DMS114 treated with DMSO at 0.1 percent for 48 hours (cell line): ENCODE measurements around the gene PLA1A.

ENCODE experiments used
- DNase-seq: peaks from one replicate; lab custom pipeline; 2025; ENCODE audit not compliant: unreplicated experiment; lab: John Stamatoyannopoulos, UW

PLA1A gene

DNA sequence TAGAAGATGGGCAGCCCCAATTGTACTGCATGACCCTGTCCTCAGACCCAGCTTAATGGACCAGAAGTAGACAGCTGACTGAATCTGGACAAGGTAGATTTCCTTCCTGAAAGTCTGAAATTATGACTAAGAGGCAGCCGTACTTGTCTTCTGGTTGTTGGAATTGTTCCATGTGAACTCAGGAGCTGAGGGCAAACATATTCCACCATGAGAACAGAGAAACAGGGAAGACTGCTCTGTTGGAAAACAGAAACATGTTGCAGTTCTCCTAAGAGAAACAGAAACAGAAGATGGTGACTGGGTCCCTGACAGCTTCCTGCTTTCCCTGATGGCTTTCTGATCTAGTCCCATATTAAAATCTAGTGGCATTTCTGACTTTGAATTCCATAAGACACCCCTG, 38.6 kb downstream of the PLA1A start:
- no peak for DNase-seq

DNA sequence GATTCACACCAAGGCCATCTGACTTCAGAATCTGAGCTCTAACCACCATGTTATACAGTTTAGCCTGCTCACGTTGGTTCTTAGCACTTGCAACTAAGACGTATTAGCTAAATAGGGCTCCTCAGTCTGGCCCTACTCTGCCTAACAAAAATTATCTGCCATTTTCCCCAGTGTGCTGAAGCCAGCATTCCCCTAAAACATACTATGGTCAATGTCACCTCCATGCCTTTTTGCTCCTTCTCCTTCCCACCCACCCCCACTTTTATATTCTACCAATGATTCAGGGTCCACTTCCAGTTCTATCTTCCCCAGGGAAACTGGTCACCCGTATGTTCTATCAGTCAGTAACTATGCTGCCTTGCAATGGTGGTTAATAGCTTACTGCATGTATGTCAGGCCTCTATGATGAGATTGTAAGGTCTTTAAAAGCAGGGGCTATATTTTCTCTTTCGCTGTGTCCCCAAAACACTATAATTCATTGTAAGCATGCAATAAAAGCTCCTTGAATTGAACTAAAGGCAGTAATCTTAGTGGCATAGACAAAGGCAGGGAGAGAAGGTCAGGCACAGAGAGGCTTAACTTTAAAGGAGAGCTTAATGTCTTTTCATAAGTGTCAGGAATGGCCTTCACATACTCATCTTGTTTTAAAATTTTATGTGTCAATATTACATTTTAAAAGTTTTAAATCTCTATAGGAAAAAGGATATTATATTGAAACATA, 39.4 kb downstream of the PLA1A start:
- DNase-seq = no peak

DNA sequence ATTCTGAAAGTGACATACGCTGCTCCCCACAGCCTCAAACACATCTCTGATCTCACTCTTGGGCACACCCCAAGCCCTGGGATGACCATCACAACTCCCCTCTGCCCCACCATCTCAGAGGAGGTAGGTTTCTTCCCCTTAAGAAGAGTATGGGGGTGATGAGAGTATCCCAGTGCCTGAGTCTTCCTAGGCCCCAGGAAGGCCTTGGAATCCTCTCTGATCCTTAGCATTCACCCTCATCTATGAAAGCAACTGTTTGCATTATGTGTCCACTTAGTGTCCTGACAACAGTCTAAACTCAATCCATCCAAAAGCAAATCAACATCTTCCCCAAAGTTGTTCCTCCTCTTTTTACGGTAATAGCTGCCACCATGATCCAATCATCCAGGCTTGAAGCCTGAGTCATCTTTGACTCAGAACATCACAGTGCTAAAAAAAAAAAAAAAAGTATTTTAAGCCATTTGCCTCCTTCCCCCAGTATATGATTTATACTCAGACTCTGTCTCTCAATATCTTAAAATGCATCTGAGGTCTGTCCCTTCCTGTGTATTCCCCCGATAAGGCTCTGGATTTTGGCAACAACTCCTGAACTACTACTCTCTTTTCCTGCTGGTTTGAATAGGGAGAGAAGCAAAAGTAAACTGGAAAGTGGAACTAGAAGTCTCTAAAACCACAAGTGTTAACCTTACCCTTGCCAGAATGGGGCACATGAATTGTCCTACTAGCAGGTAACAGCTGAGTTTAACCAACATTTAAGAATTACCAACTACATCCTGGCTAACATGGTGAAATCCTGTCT, 40.2 kb downstream of the PLA1A start:
- DNase-seq = no peak

DNA sequence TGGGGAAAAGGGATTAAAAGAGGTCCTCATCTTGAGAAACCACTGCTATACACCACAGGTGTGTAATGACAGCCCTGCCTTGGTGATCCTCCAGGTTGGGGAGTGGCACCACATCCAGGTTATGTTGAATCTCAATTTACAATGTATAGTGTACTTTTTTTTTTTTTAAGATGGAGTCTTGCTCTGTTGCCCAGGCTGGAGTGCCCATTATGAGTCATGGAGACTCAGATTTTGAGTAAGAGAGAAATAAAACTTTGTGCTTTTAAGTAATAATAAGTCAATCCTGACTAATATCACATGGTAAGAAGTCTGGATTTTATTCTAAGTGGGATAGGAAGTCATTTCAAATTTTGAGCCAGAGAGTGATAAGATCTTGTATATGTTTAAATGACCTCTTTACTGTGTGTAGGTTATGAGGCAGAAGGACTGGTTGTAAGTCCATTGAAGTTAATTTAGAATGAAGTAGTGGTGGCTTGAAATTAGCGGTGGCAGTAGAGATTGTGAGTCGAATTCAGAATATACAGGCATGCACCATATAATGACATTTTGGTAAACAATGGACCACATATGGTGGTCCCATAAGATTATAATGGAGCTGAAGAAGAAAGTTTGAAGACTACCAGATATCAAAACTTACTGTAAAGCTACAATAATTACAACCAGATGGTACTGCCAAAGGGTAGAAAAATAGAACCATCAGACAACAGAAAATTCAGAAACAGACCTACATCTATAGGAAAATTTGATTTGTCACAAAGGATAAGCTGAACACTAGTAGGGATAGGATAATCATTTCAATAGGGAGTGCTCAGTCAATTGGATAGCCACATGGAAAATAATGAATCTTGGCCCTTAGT, 42.0 kb downstream of the PLA1A start:
- no peak for DNase-seq

DNA sequence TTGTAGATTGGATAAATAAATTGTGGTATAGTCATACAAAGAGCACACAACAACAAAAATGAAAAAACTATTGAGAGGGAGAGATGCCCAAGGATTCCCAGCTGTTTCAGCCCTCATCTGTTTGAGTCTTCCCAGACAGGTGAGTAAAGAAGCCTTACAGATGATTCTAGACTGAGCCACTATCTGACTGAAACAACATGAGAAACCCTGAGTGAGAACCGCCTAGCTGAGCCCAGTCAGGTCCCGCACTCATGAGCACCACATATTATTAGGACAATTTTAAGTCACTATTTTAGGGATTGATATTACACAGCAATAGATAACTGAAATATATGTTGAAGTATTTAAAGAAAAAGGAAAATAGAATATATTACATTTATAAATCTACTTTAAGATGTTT, 43.7 kb downstream of the PLA1A start:
- no peak for DNase-seq

DNA sequence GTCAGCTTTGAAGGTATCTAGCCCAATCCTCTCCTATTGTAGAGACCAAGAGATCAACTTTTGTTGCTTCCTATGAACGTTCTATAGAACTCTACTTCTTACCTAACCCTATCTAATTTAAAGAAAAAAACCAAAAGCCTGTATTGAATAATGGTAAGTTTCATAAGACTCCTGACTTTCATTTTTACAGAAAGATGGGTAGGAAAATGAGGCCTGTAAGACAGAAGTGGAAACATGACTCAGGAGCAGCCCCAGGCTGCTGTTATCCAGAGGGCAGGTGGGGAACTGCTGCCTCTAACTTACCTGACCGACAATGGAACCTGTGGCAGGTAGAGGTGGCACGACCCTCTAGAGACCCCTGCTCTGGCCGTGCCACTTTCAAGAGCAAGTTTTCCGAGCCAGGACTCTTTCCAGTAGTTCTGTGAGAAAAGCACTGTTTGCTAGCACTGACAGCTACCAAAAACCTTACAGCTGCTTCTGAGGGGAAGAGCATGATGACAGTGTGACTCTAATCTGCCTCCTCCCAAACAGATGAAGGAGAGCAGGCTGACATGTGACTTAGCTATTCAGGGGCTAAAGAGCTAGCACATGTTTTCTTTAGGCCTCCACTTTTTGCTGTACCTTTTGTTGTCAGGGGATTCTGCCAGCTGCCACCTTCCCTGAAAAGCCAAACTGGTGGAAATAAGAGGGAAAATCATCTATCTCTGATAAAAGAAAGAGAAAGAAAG, 45.2 kb downstream of the PLA1A start:
- DNase-seq = no peak

DNA sequence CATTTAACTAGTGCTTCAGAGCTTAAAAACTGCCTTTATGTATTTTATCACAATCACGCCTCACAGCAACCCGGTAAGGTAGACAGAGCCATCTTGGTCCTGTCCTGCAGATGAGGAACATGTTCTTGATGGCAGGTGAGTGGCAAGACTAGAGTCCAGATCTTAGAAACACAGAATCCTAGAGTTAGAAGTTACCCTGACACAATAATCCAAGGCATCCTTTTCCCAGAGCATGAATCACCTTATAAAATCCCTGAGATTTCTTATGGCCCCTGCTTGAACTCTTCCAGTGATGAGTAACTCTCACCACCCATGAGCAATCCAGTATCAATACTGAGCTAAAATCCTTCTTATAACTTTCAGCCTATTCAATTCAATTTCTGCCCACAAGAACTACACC, 45.8 kb downstream of the PLA1A start:
- DNase-seq = no peak

DNA sequence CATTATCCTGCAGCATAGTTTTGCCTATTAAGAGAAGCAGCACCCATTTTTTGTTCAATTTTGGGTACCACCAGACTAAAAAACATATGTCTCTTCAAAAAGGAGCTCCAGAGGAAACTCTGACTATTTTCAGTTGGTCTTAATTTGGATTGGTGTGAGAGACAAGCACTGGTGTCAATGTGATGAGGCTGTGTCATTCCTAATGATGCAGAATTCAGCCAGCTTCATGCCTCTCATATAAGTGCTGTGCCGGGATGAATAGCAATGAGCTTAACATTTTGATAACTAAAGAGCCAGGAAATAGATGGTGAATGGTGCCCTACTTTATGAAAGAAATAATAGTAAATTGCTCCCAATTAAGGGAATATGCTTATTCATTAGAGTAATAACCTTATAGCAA, 46.8 kb downstream of the PLA1A start:
- no peak for DNase-seq

DNA sequence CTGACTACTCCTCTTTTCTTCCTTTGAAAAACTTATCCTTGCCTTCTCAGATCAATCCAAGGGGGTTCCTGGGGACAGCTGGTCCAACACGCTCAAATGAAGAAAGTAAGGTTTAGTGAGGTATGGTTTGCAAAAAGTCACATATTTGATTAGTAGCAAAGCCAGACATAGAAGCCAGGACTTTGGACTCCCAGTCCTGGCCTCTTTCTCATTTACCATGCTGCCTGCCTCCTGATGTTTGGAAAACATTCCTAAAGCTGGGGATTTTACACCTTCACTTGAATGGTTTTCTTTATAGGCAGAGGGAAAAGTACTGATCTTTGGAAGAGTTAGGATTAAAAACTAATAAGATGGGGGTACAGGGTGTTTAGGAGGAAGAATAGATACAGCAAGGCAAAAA, 48.1 kb downstream of the PLA1A start:
- no peak for DNase-seq

DNA sequence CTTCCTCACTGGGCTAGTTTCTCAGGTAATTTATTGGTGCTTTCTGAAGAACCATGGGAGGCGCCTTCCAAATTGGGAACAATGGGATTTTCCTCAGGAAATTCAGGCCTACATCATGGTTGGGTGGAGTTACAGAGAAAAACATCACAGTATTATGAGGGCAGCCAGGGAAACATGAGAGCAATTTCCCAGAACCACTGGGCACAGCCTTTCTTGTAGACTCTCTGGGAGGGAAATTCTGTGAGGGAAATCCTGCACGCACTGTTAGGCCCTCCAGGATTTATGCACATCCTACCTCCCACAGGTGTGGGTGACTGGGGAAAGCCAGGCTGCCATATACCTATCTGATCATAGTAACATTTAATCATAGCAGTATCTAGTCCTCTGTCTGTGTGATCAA, 49.5 kb downstream of the PLA1A start:
- DNase-seq = no peak

DNA sequence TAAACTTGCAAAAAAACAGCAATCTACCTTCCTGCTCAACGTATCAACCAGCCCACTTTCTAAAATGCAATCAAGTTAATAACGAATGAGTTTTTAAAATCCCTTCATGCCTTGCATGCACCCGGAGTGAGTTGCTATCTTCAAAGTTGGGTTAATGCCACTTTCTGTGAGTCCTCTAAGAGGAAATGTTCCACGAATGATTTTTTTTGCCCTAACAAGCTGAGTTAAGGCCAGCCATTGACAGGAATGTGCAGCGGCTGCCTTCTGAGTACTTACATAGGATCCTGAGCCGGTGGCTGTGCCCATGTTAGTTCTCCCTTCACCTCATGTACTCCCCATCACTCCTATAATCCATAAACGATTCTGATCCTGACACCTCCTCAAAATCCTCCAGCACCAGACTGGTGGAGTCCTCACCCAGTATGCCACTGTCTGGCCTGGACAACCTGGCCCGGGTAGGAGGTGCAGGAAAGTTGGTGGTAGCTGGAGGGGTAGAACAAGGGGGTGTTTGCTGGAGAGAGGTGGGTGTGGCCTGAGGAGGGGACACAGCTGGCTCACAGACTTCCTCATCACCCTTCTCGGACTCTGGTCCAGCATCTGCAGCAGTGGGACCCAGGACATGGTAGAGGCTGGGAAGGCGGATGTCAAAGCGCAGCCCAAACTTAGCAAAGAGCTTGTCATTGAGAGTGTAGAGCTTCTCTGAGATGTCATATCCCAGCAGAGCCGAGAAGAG, 50.3 kb downstream of the PLA1A start:
- no peak for DNase-seq

DNA sequence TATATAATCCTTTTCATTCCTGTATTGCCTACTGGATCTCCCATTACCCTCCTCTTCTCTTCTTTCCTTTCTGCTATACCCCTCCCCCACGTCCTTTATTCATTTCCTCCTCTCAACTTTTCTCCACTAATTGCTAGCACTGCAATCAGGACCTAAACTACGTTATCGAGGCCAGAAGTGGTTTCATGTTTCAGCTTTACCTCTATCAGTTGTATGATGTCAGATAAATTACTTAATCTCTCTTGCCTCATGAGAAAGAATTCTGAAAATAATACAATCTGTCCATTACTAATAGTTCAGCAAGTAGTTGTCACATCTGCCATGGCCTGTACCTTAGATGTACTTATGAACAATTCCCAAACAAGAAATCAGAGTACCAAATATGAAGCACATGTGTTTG, 52.1 kb downstream of the PLA1A start:
- DNase-seq = no peak

DNA sequence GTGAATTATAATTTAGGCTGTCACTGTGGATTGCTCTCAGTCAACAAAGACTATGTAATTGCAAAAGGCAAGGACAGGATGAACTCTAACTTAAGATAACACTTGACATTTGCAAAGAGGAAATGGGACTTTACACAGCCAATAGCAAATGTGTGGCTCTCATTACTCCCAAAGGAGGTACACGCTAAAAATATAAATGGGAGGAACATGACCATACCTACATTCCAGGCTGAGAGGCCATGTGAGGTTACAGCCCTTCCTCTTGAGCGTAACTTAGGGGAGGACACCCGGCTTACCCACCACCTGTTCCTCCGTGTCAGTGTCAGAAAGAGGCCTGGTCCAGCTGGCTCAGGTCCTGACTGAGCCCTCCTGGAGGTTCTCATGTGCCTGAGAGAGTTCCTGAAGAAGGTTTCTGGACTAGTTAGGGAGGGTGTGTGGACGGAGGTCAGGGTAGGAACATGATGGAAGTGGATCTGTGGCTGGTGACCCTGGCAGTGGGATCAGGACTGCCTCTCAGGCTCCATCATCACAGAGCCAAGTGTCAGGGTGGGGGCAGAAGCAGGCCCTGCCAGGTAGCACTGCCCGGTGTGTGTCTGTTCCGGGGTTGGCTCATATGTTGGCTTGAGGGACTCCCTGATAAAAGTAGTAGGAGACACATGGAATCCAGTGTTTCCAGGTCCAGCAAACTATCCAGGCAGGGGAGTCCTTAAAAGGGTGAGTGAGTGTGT, 54.8 kb downstream of the PLA1A start:
- DNase-seq = no peak

DNA sequence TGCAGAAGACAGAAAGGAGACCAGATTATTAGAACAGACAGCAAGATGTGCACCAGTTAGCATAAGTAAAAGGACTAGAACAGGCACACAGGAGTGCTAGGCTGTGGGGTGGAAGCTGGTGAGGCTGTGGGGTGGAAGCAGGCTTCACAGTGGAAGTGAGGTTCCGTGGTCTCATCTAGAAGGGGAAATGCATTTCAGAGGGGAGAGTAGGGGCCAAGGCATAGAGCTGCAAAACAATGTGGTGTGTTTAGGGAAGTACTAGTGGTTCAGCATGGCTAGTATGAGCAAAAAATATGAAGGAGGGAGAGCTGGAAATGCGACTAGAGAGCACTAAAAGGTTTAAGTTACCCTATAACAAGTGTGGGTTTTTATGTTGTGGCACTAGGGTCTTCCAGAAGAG, 56.2 kb downstream of the PLA1A start:
- no peak for DNase-seq

DNA sequence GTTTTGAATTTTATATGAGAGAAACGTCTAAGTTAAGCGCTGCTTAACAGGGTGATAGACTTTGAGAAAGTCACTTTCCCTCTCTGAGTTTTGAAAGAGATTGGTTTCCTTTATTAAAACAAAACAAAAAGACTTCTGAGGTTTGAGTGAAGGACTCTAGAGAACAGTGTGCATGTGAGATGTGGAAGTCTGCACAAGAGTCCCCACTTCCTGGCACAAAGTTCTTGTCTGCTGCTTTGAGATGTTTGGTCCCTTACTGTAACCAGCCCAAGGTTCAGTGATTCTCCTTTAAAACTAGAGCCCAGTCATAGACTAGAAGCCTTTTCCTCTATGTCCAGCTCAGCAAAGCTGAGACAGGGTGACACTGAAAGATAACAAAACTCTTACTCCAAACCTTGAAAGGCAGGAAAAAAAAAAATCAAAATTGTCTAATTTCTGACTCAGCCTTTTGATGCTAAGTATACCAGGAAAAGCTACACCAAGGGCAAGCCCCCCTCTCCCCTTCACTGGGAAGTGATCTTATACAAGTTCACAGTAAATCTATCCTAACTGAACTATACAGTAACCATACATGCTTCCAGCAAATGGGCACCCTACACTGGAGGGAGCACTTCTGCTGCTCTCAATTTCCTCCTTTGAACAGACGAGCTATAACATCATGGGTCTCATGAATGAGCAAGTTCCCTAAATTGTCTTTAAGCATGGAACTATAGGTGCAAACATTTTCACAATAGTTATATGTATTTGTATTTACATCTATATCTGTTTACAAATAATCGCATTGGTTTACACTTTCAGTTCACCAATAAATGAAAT, 60.4 kb downstream of the PLA1A start:
- no peak for DNase-seq

DNA sequence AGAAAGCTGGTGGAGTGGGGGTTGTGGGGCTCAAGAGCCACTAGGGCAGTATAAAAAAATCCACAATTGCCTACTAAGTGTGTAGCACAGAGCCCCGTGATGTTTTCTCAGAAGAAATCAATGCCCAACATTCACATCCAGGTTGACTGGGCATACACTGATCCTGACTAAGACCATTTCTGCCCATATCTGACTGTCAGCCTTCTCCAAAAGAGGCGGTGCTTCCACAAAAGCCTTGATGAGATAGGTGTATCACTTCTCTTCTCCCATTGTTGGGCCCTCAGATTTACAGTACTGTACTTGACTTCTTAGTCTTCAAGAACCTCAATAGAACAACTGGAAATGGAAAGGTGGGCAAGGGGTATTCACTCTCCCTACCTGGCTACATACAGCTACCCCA, 61.3 kb downstream of the PLA1A start:
- no peak for DNase-seq

DNA sequence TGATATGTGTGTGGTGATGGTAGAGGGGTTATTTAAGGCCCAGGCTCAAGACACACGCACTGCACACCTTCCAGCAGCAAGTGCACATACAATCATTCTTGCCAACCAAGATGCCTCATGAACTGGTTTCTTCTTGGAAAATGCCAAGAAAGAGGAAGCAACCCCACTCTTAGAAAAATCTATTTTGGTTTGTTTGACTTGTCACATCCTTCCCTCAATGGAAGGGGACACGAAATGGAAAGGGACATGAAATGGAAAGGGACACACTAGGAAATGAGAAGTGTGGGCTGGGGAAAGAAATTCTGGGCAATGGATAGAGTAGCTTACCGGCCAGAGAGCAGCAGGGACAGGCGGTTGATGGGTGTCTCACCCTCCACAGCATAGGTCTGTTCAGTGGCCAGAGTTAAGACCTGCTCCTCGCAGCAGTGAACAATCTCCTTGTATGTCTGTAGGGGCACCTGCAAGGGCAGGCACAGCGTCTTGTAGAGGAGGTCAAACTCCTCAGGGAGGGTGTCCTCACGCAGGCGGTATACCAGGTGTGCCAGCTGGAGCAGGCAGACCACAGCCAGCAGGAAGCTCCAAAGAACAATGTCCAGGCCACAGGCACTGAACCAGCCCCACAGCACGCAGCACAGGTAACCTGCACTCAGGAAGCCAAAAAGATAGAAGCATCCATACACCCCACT, 62.1 kb downstream of the PLA1A start:
- DNase-seq = no peak
